ENCODE results near the gene TSPEAR. TPM values are rescaled to one million over a fixed set of nuclear protein-coding genes. Genes with fewer than 3 reads are reported as not detected.

The TSPEAR gene
- total and polyA plus RNA-seq, 7 donors, result not detected

GRCh38 chr21:44617071-44617501 is 94.3 kb downstream of the TSPEAR start:
- Histone ChIP-seq H3K9me3 (no peaks in the 10 kb centered on the region), H3K27me3 (ENCODE audit: insufficient read depth in 3 of 3, low read length in 2 of 3) (peaks cover 0 to 39% (median 8%) of the 10 kb centered on the region in 3 donors), H3K27ac (no peak overlapping the region), H3K36me3 (ENCODE audit: insufficient read depth in 1 of 2, low read depth in 1 of 2) (no peaks in the 10 kb centered on the region), H3K4me3 (no peak overlapping the region), H3K4me1 (no peaks in the 10 kb centered on the region)
- WGBS, 3 donors, result 40 to 52% (median 45%) methylated on average over 8 of the region's 8 CpGs
- DNase-seq (no peak), ATAC-seq (no peak)
- intact Hi-C loops (cut with DNase I), result no loop called here
- no peak for TF ChIP-seq CTCF (IDR thresholded peaks at IDR 0.05)

GRCh38 chr21:44616591-44616926 is 94.8 kb downstream of the TSPEAR start:
- intact Hi-C loops (cut with DNase I), result no loop called here
- ATAC-seq (no peak), DNase-seq (no peak)
- TF ChIP-seq CTCF (IDR thresholded peaks at IDR 0.05), result no peak
- Histone ChIP-seq H3K27ac (no peak overlapping the region), H3K4me3 (no peak overlapping the region), H3K9me3 (no peaks in the 10 kb centered on the region), H3K27me3 (ENCODE audit: insufficient read depth in 3 of 3, low read length in 2 of 3) (peaks cover 0 to 39% (median 13%) of the 10 kb centered on the region in 3 donors), H3K4me1 (no peaks in the 10 kb centered on the region), H3K36me3 (ENCODE audit: insufficient read depth in 1 of 2, low read depth in 1 of 2) (no peaks in the 10 kb centered on the region)
- WGBS, 3 donors, result 53 to 71% (median 64%) methylated on average over 16 of the region's 16 CpGs

- intact Hi-C loops (cut with DNase I), result no loop called here
- Histone ChIP-seq H3K27ac (no peak overlapping the region), H3K4me1 (no peaks in the 10 kb centered on the region), H3K9me3 (no peaks in the 10 kb centered on the region), H3K27me3 (ENCODE audit: insufficient read depth in 3 of 3, low read length in 2 of 3) (peaks cover 0 to 39% (median 13%) of the 10 kb centered on the region in 3 donors), H3K36me3 (ENCODE audit: insufficient read depth in 1 of 2, low read depth in 1 of 2) (no peaks in the 10 kb centered on the region), H3K4me3 (no peak overlapping the region)
- DNase-seq (peak in 1 of 2 donors; percentile 47), ATAC-seq (no peak)
- 43 to 44% (median 44%) methylated on average over 17 of the region's 17 CpGs for WGBS, 3 donors
- no peak for TF ChIP-seq CTCF (IDR thresholded peaks at IDR 0.05)
Observed at GRCh38 chr21:44615911-44616590, 95.3 kb downstream of the TSPEAR start.

GRCh38 chr21:44615466-44615865 is 95.9 kb downstream of the TSPEAR start:
- Histone ChIP-seq H3K27me3 (ENCODE audit: insufficient read depth in 3 of 3, low read length in 2 of 3) (peaks cover 0 to 39% (median 13%) of the 10 kb centered on the region in 3 donors), H3K4me3 (no peak overlapping the region), H3K9me3 (no peaks in the 10 kb centered on the region), H3K36me3 (ENCODE audit: insufficient read depth in 1 of 2, low read depth in 1 of 2) (no peaks in the 10 kb centered on the region), H3K4me1 (no peaks in the 10 kb centered on the region), H3K27ac (no peak overlapping the region)
- no peak for TF ChIP-seq CTCF (IDR thresholded peaks at IDR 0.05)
- WGBS, 3 donors, result 60 to 64% (median 62%) methylated on average over 8 of the region's 8 CpGs
- intact Hi-C loops (cut with DNase I), result no loop called here
- no peak for DNase-seq
- ATAC-seq, result no peak

GRCh38 chr21:44614961-44615391 is 96.4 kb downstream of the TSPEAR start:
- no peak for ATAC-seq
- intact Hi-C loops (cut with DNase I), result no loop called here

More at GRCh38 chr21:44614961-44615391, 96.4 kb downstream of the TSPEAR start:
- Histone ChIP-seq H3K4me1 (no peaks in the 10 kb centered on the region), H3K4me3 (no peak overlapping the region), H3K9me3 (no peaks in the 10 kb centered on the region), H3K36me3 (ENCODE audit: insufficient read depth in 1 of 2, low read depth in 1 of 2) (no peaks in the 10 kb centered on the region), H3K27ac (no peak overlapping the region), H3K27me3 (ENCODE audit: insufficient read depth in 3 of 3, low read length in 2 of 3) (peaks cover 0 to 39% (median 13%) of the 10 kb centered on the region in 3 donors)
- TF ChIP-seq CTCF (IDR thresholded peaks at IDR 0.05), result no peak
- DNase-seq, result no peak
- WGBS, 3 donors, result 72 to 81% (median 80%) methylated on average over 28 of the region's 28 CpGs

Data from psoas muscle (tissue), 8 donors.